OCI-LY7 (cell line): Measurements from ENCODE around the gene PLXNA4.

Experiments used
- EZH2phosphoT487 ChIP-seq: fragments of 200-600 bp; sonication (generic); IDR thresholded peaks from 2 replicates; pipeline ENCODE4 v1.6.1; 2018; ENCODE audit warnings: low read depth, borderline replicate concordance, mild to moderate bottlenecking, mixed run types, antibody characterized with exemption, low read length, moderate library complexity, mixed read lengths
- TF ChIP-seq, protein P1 (sequence below): fragments of 200-600 bp; sonication (generic); conservative IDR thresholded peaks from 2 replicates; pipeline ENCODE4 v1.5.1; 2014; ENCODE audit warnings: mild to moderate bottlenecking, antibody characterized with exemption, low read length, moderate library complexity, mixed read lengths

- TF ChIP-seq, protein P1, sequence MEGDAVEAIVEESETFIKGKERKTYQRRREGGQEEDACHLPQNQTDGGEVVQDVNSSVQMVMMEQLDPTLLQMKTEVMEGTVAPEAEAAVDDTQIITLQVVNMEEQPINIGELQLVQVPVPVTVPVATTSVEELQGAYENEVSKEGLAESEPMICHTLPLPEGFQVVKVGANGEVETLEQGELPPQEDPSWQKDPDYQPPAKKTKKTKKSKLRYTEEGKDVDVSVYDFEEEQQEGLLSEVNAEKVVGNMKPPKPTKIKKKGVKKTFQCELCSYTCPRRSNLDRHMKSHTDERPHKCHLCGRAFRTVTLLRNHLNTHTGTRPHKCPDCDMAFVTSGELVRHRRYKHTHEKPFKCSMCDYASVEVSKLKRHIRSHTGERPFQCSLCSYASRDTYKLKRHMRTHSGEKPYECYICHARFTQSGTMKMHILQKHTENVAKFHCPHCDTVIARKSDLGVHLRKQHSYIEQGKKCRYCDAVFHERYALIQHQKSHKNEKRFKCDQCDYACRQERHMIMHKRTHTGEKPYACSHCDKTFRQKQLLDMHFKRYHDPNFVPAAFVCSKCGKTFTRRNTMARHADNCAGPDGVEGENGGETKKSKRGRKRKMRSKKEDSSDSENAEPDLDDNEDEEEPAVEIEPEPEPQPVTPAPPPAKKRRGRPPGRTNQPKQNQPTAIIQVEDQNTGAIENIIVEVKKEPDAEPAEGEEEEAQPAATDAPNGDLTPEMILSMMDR: no peak
- no peak for TF ChIP-seq EZH2phosphoT487
These were observed 143.0 kb downstream of the PLXNA4 start for GRCh38 chr7:132433301-132433700.
